Nephron progenitor cell (in vitro differentiated cells): Measurements from ENCODE around the gene KREMEN1.

Experiments used
- DNase-seq: peaks from one replicate; pipeline ENCODE4 v3.0.0; 2021
- H3K27ac Mint-ChIP-seq: 2 replicates; pipeline ENCODE4 v1.8.0; 2021; ENCODE audit warnings: mild to moderate bottlenecking, moderate library complexity, mixed read lengths
- H3K27me3 Mint-ChIP-seq: 2 replicates; pipeline ENCODE4 v1.8.0; 2021; ENCODE audit warnings: mild to moderate bottlenecking, low read depth, mixed read lengths; ENCODE audit not compliant: poor library complexity
- H3K36me3 Mint-ChIP-seq: 2 replicates; pipeline ENCODE4 v1.8.0; 2021; ENCODE audit warnings: low read depth, mixed read lengths
- H3K4me1 Mint-ChIP-seq: 2 replicates; pipeline ENCODE4 v1.8.0; 2021; ENCODE audit warnings: mixed read lengths
- H3K4me3 Mint-ChIP-seq: 2 replicates; pipeline ENCODE4 v1.8.0; 2021; ENCODE audit warnings: mild to moderate bottlenecking, moderate library complexity, mixed read lengths
- H3K9me3 Mint-ChIP-seq: 2 replicates; pipeline ENCODE4 v1.8.0; 2021; ENCODE audit warnings: mild to moderate bottlenecking, moderate library complexity, mixed read lengths
- CTCF ChIP-seq: fragments of 200-600 bp; sonication (generic); IDR thresholded peaks from 2 replicates; pipeline ENCODE4 v1.5.0; 2021; ENCODE audit warnings: antibody characterized with exemption

Gene KREMEN1

GRCh38 chr22:29171721-29172120, 98.9 kb downstream of the KREMEN1 start:
- H3K27ac Mint-ChIP-seq, result no peak overlapping the region
- peaks cover 41% of the 10 kb centered on the region for H3K9me3 Mint-ChIP-seq
- no peak for TF ChIP-seq CTCF

GRCh38 chr22:29172216-29172615, 99.4 kb downstream of the KREMEN1 start:
- no peak for TF ChIP-seq CTCF
- no peak overlapping the region for H3K4me3 Mint-ChIP-seq
- H3K27me3 Mint-ChIP-seq, result peaks cover 15% of the 10 kb centered on the region

More at GRCh38 chr22:29171721-29172120, 98.9 kb downstream of the KREMEN1 start:
- peaks cover 22% of the 10 kb centered on the region for H3K4me1 Mint-ChIP-seq
- H3K27me3 Mint-ChIP-seq, result peaks cover 15% of the 10 kb centered on the region
- no peak for DNase-seq
- H3K4me3 Mint-ChIP-seq, result no peak overlapping the region
- peaks cover 16% of the 10 kb centered on the region for H3K36me3 Mint-ChIP-seq

GRCh38 chr22:29175312-29175835, 102.5 kb downstream of the KREMEN1 start:
- Mint-ChIP-seq H3K27ac (no peak overlapping the region), H3K4me3 (no peak overlapping the region), H3K36me3 (peaks cover 23% of the 10 kb centered on the region), H3K9me3 (peaks cover 53% of the 10 kb centered on the region), H3K27me3 (peaks cover 13% of the 10 kb centered on the region), H3K4me1 (peaks cover 5% of the 10 kb centered on the region)
- DNase-seq, result no peak
- no peak for TF ChIP-seq CTCF

More at GRCh38 chr22:29172216-29172615, 99.4 kb downstream of the KREMEN1 start:
- Mint-ChIP-seq H3K9me3 (peaks cover 43% of the 10 kb centered on the region), H3K27ac (no peak overlapping the region), H3K36me3 (peaks cover 16% of the 10 kb centered on the region), H3K4me1 (peaks cover 18% of the 10 kb centered on the region)
- no peak for DNase-seq

- Mint-ChIP-seq H3K36me3 (peaks cover 11% of the 10 kb centered on the region), H3K27me3 (peaks cover 18% of the 10 kb centered on the region), H3K4me3 (no peak overlapping the region), H3K27ac (no peak overlapping the region), H3K9me3 (peaks cover 10% of the 10 kb centered on the region), H3K4me1 (peaks cover 23% of the 10 kb centered on the region)
- no peak for TF ChIP-seq CTCF
- no peak for DNase-seq
These were observed 111.4 kb downstream of the KREMEN1 start for GRCh38 chr22:29183971-29184848.

GRCh38 chr22:29184849-29185490, 112.1 kb downstream of the KREMEN1 start:
- no peak for DNase-seq
- Mint-ChIP-seq H3K27me3 (peaks cover 23% of the 10 kb centered on the region), H3K27ac (no peak overlapping the region), H3K36me3 (peaks cover 9% of the 10 kb centered on the region), H3K9me3 (peaks cover 8% of the 10 kb centered on the region), H3K4me1 (peaks cover 23% of the 10 kb centered on the region), H3K4me3 (no peak overlapping the region)
- no peak for TF ChIP-seq CTCF
